Measurements from ENCODE around the gene KDM4C. TPM values are rescaled to one million over a fixed set of nuclear protein-coding genes. Genes with fewer than 3 reads are reported as not detected.

KDM4C gene
- total and polyA plus RNA-seq, 10 donors = 11.1 to 85.5 (median 61.9) TPM

- peaks cover 0 to 7% (median 0%) of the 10 kb centered on the region in 6 donors for H3K4me1 ChIP-seq
- intact Hi-C loops (cut with DNase I; ENCODE audit: low total_unique reads) = no loop called here
- DNase-seq = no peak
- H3K27ac ChIP-seq = no peak overlapping the region
- no peak overlapping the region for H3K4me3 ChIP-seq
- no peaks in the 10 kb centered on the region for H3K9me3 ChIP-seq
- 50 to 91% (median 85%) methylated on average over 2 of the region's 2 CpGs for WGBS, 5 donors
- no peak for TF ChIP-seq CTCF (IDR thresholded peaks at IDR 0.05 in 8 of 11, conservative IDR thresholded peaks at IDR 0.05 in 3 of 11)
- no peak for TF ChIP-seq POLR2AphosphoS5 (IDR thresholded peaks at IDR 0.05)
- TF ChIP-seq POLR2A (IDR thresholded peaks at IDR 0.05) = no peak
- no peaks in the 10 kb centered on the region for H3K27me3 ChIP-seq (replicated peaks in 1 of 7)
- no peaks in the 10 kb centered on the region for H3K36me3 ChIP-seq
Observed at GRCh38 chr9:6973089-6973488, 215.3 kb downstream of the KDM4C start.

GRCh38 chr9:6973762-6974161 is 216.0 kb downstream of the KDM4C start:
- intact Hi-C loops (cut with DNase I; ENCODE audit: low total_unique reads) = no loop called here
- no peaks in the 10 kb centered on the region for H3K9me3 ChIP-seq
- peaks cover 0 to 7% (median 0%) of the 10 kb centered on the region in 6 donors for H3K4me1 ChIP-seq

GRCh38 chr9:6975198-6975597 is 217.4 kb downstream of the KDM4C start:
- Histone ChIP-seq H3K4me1 (peaks cover 0 to 7% (median 0%) of the 10 kb centered on the region in 6 donors), H3K9me3 (no peaks in the 10 kb centered on the region), H3K27ac (no peak overlapping the region), H3K27me3 (replicated peaks in 1 of 7) (no peaks in the 10 kb centered on the region), H3K36me3 (peaks cover 0 to 3% (median 0%) of the 10 kb centered on the region in 6 donors), H3K4me3 (no peak overlapping the region)
- DNase-seq = no peak
- intact Hi-C loops (cut with DNase I; ENCODE audit: low total_unique reads) = no loop called here
- no peak for TF ChIP-seq POLR2AphosphoS5 (IDR thresholded peaks at IDR 0.05)
- TF ChIP-seq CTCF (IDR thresholded peaks at IDR 0.05 in 8 of 11, conservative IDR thresholded peaks at IDR 0.05 in 3 of 11) = no peak
- WGBS, 5 donors = 84 to 93% (median 90%) methylated on average over 2 of the region's 2 CpGs

More at GRCh38 chr9:6973762-6974161, 216.0 kb downstream of the KDM4C start:
- no peak overlapping the region for H3K27ac ChIP-seq
- peaks cover 0 to 3% (median 0%) of the 10 kb centered on the region in 6 donors for H3K36me3 ChIP-seq
- TF ChIP-seq POLR2AphosphoS5 (IDR thresholded peaks at IDR 0.05) (no peak), POLR2A (IDR thresholded peaks at IDR 0.05) (no peak), CTCF (IDR thresholded peaks at IDR 0.05 in 8 of 11, conservative IDR thresholded peaks at IDR 0.05 in 3 of 11) (no peak)
- H3K4me3 ChIP-seq = no peak overlapping the region
- WGBS, 5 donors = 45 to 78% (median 52%) methylated on average over 2 of the region's 2 CpGs
- H3K27me3 ChIP-seq (replicated peaks in 1 of 7) = no peaks in the 10 kb centered on the region
- no peak for DNase-seq

- H3K36me3 ChIP-seq = peaks cover 0 to 29% (median 6%) of the 10 kb centered on the region in 6 donors
- H3K9me3 ChIP-seq = no peaks in the 10 kb centered on the region
- WGBS, 5 donors = 71 to 85% (median 81%) methylated on average over 1 of the region's 1 CpG
- no peak for DNase-seq
- no peak overlapping the region for H3K4me3 ChIP-seq
- H3K27ac ChIP-seq = no peak overlapping the region
- no peaks in the 10 kb centered on the region for H3K27me3 ChIP-seq (replicated peaks in 1 of 7)
- H3K4me1 ChIP-seq = peaks cover 0 to 7% (median 0%) of the 10 kb centered on the region in 6 donors
- intact Hi-C loops (cut with DNase I; ENCODE audit: low total_unique reads) = no loop called here
- TF ChIP-seq POLR2A (IDR thresholded peaks at IDR 0.05) = no peak
- TF ChIP-seq CTCF (IDR thresholded peaks at IDR 0.05 in 8 of 11, conservative IDR thresholded peaks at IDR 0.05 in 3 of 11) = no peak
- no peak for TF ChIP-seq POLR2AphosphoS5 (IDR thresholded peaks at IDR 0.05)
Observed at GRCh38 chr9:6977761-6978160, 220.0 kb downstream of the KDM4C start.
